Measurements from ENCODE around the gene NELFCD. TPM values are rescaled to one million over a fixed set of nuclear protein-coding genes. Genes with fewer than 3 reads are reported as not detected.
"Not testable (repeated sequence)": the region's sequence is repeated elsewhere in the genome, so short reads cannot be mapped to it uniquely, and the experiment has no call there.

NELFCD gene
- total and polyA plus RNA-seq, 7 donors = 24.1 to 43.6 (median 35.4) TPM

- Histone ChIP-seq H3K36me3 (ENCODE audit: insufficient read depth in 1 of 2, low read depth in 1 of 2) (no peaks in the 10 kb centered on the region), H3K27me3 (ENCODE audit: insufficient read depth in 3 of 3, low read length in 2 of 3) (no peaks in the 10 kb centered on the region), H3K4me3 (no peak overlapping the region), H3K9me3 (no peaks in the 10 kb centered on the region), H3K27ac (no peak overlapping the region), H3K4me1 (no peaks in the 10 kb centered on the region)
- intact Hi-C loops (cut with DNase I) = no loop called here
- DNase-seq (no peak), ATAC-seq (no peak)
- WGBS, 3 donors = 82 to 86% (median 85%) methylated on average over 5 of the region's 5 CpGs
- no peak for TF ChIP-seq CTCF (IDR thresholded peaks at IDR 0.05)
These were observed 30.5 kb upstream of the NELFCD start for GRCh38 chr20:58950603-58951002.

GRCh38 chr20:58953050-58953449 is 28.0 kb upstream of the NELFCD start:
- no peak for TF ChIP-seq CTCF (IDR thresholded peaks at IDR 0.05)
- Histone ChIP-seq H3K27me3 (ENCODE audit: insufficient read depth in 3 of 3, low read length in 2 of 3) (no peaks in the 10 kb centered on the region), H3K4me3 (no peak overlapping the region), H3K4me1 (no peaks in the 10 kb centered on the region), H3K27ac (no peak overlapping the region), H3K9me3 (no peaks in the 10 kb centered on the region), H3K36me3 (ENCODE audit: insufficient read depth in 1 of 2, low read depth in 1 of 2) (no peaks in the 10 kb centered on the region)
- no peak for DNase-seq
- ATAC-seq = no peak
- intact Hi-C loops (cut with DNase I) = no loop called here

- H3K36me3 ChIP-seq (ENCODE audit: insufficient read depth in 1 of 2, low read depth in 1 of 2) = no peaks in the 10 kb centered on the region
- no peak overlapping the region for H3K27ac ChIP-seq
- no peak for ATAC-seq
- H3K4me1 ChIP-seq = no peaks in the 10 kb centered on the region
- H3K4me3 ChIP-seq = no peak overlapping the region
- no peaks in the 10 kb centered on the region for H3K27me3 ChIP-seq (ENCODE audit: insufficient read depth in 3 of 3, low read length in 2 of 3)
- no peak for DNase-seq
- TF ChIP-seq CTCF (IDR thresholded peaks at IDR 0.05) = no peak
- intact Hi-C loops (cut with DNase I) = no loop called here
- 88 to 94% (median 89%) methylated on average over 8 of the region's 8 CpGs for WGBS, 3 donors
- no peaks in the 10 kb centered on the region for H3K9me3 ChIP-seq
These were observed 25.0 kb upstream of the NELFCD start for GRCh38 chr20:58956078-58956477.

GRCh38 chr20:58959652-58960051 is 21.4 kb upstream of the NELFCD start:
- intact Hi-C loops (cut with DNase I) = no loop called here
- Histone ChIP-seq H3K9me3 (no peaks in the 10 kb centered on the region), H3K36me3 (ENCODE audit: insufficient read depth in 1 of 2, low read depth in 1 of 2) (no peaks in the 10 kb centered on the region), H3K4me1 (no peaks in the 10 kb centered on the region), H3K27me3 (ENCODE audit: insufficient read depth in 3 of 3, low read length in 2 of 3) (no peaks in the 10 kb centered on the region), H3K27ac (no peak overlapping the region), H3K4me3 (no peak overlapping the region)
- no peak for DNase-seq
- TF ChIP-seq CTCF (IDR thresholded peaks at IDR 0.05) = no peak
- 65 to 81% (median 67%) methylated on average over 6 of the region's 6 CpGs for WGBS, 3 donors
- no peak for ATAC-seq

GRCh38 chr20:58963060-58963584 is 17.9 kb upstream of the NELFCD start:
- ATAC-seq (no peak), DNase-seq (no peak)
- no peak for TF ChIP-seq CTCF (IDR thresholded peaks at IDR 0.05)
- Histone ChIP-seq H3K4me1 (no peaks in the 10 kb centered on the region), H3K4me3 (no peak overlapping the region), H3K27ac (no peak overlapping the region), H3K27me3 (ENCODE audit: insufficient read depth in 3 of 3, low read length in 2 of 3) (no peaks in the 10 kb centered on the region), H3K9me3 (no peaks in the 10 kb centered on the region), H3K36me3 (ENCODE audit: insufficient read depth in 1 of 2, low read depth in 1 of 2) (no peaks in the 10 kb centered on the region)
- intact Hi-C loops (cut with DNase I) = no loop called here
- 78 to 82% (median 79%) methylated on average over 8 of the region's 8 CpGs for whole genome bisulfite sequencing, 3 donors

GRCh38 chr20:58963922-58964321 is 17.1 kb upstream of the NELFCD start:
- H3K27me3 ChIP-seq (ENCODE audit: insufficient read depth in 3 of 3, low read length in 2 of 3); H3K4me3 ChIP-seq; H3K4me1 ChIP-seq; H3K9me3 ChIP-seq; ATAC-seq; DNase-seq; H3K27ac ChIP-seq; intact Hi-C loops (cut with DNase I); H3K36me3 ChIP-seq (ENCODE audit: insufficient read depth in 1 of 2, low read depth in 1 of 2): not testable (repeated sequence)
- WGBS, 3 donors = 63 to 86% (median 67%) methylated on average over 5 of the region's 5 CpGs
